HepG2 (cell line): Measurements from ENCODE around the gene BCL2L1. TPM values are rescaled to one million over a fixed set of nuclear protein-coding genes. Genes with fewer than 3 reads are reported as not detected.

Experiments used
- ATAC-seq: fragments of 200-7000 bp; cut with Tn5 transposase; 3 replicates; pipeline ENCODE4 v1.9.1; 2020; ENCODE audit warnings: mild to moderate bottlenecking, moderate library complexity
- BruUV-seq: library from RNA; stranded (reverse); fragments of 400-500 nt; replicated peaks from 2 replicates; lab custom pipeline; 2021; lab: Mats Ljungman, UMichigan
- CTCF ChIA-PET: fragments of 300-600 bp; formaldehyde crosslinking; extraction: SDS; loops from one replicate; lab custom pipeline; 2021; ENCODE audit warnings: low total read pairs, inconsistent platforms, low intra/inter-chr PET ratio; lab: Yijun Ruan, JAX
- POLR2A ChIA-PET: fragments of 350-600 bp; sonication (Branson Sonifier 250); formaldehyde crosslinking; loops from one replicate; lab custom pipeline; 2020; ENCODE audit warnings: antibody characterized with exemption, inconsistent platforms; lab: Yijun Ruan, JAX
- DNase-seq: peaks from one replicate; pipeline ENCODE4 v3.0.0-alpha.2; 2015; ENCODE audit warnings: low spot score
- FAIRE-seq: peaks from 3 replicates; lab custom pipeline; 2011; peaks lifted over from hg19 to GRCh38; lab: Jason Lieb, UNC
- H2AFZ ChIP-seq: one replicate; pipeline ENCODE4 v1.6.1; 2011; ENCODE audit warnings: low read length, inconsistent platforms
- H3K27ac ChIP-seq: fragments of 300-600 bp; 3 replicates; pipeline ENCODE4 v1.8.0; 2011; ENCODE audit warnings: mixed run types, mild to moderate bottlenecking, mixed read lengths, low read length, inconsistent platforms; ENCODE audit not compliant: insufficient read depth; ENCODE audit errors: extremely low read length
- H3K27me3 ChIP-seq, 2 experiments: fragments of 200-600 bp in 1 of 2; 2 replicates in 1 of 2; 3 replicates in 1 of 2; pipeline versions ENCODE4 v1.6.0 to v1.8.0; 2011; ENCODE audit warnings: low read length in 2 of 2, mild to moderate bottlenecking in 2 of 2, moderate library complexity in 2 of 2, inconsistent platforms in 1 of 2; ENCODE audit not compliant: insufficient read depth in 2 of 2, control insufficient read depth in 1 of 2
- H3K36me3 ChIP-seq, 2 experiments: fragments of 200-600 bp in 1 of 2; replicated peaks in 1 of 2; 2 replicates in 1 of 2; 3 replicates in 1 of 2; pipeline versions ENCODE4 v1.5.1 to v1.8.0; 2011; ENCODE audit warnings: low read length in 2 of 2, inconsistent platforms in 1 of 2; ENCODE audit not compliant: insufficient read depth in 2 of 2, control insufficient read depth in 1 of 2
- H3K4me1 ChIP-seq: 2 replicates; pipeline ENCODE4 v1.5.1; 2012; ENCODE audit warnings: low read length, inconsistent platforms; ENCODE audit not compliant: insufficient read depth
- H3K4me2 ChIP-seq: 2 replicates; pipeline ENCODE4 v1.6.0; 2011; ENCODE audit warnings: low read depth, low read length, inconsistent platforms
- H3K4me3 ChIP-seq, 3 experiments: fragments of 200-600 bp in 1 of 3; sonication (generic), shearing (Covaris generic) in 1 of 3; replicated peaks in 1 of 3; 2 replicates each; pipeline ENCODE4 v1.5.1; 2011 to 2016; ENCODE audit warnings: low read length in 3 of 3, inconsistent platforms in 2 of 3, low read depth in 2 of 3, mild to moderate bottlenecking in 2 of 3, control low read depth in 1 of 3, mixed read lengths in 1 of 3; ENCODE audit not compliant: insufficient read depth in 1 of 3
- H3K79me2 ChIP-seq: one replicate; pipeline ENCODE4 v1.6.1; 2011; ENCODE audit warnings: low read length, inconsistent platforms; ENCODE audit not compliant: insufficient read depth
- H3K9ac ChIP-seq: 2 replicates; pipeline ENCODE4 v1.6.0; 2011; ENCODE audit warnings: mild to moderate bottlenecking, low read depth, low read length, inconsistent platforms; ENCODE audit not compliant: insufficient read depth
- H3K9me3 ChIP-seq: 2 replicates; pipeline ENCODE4 v1.5.1; 2012; ENCODE audit warnings: mild to moderate bottlenecking, low read length
- H4K20me1 ChIP-seq: 2 replicates; pipeline ENCODE4 v1.6.0; 2011; ENCODE audit warnings: inconsistent platforms, mild to moderate bottlenecking, low read length, moderate library complexity; ENCODE audit not compliant: insufficient read depth
- GZF1 ChIP-seq: sonication (generic); formaldehyde crosslinking; IDR thresholded peaks from 2 replicates; pipeline ENCODE4 v1.5.1; 2020; ENCODE audit warnings: mild to moderate bottlenecking, missing genetic modification reagents
- KAT2B ChIP-seq: fragments of 150-350 bp; IDR thresholded peaks from 2 replicates; pipeline ENCODE4 v1.6.1; 2014; ENCODE audit warnings: low read depth, low read length, borderline replicate concordance
- MAX ChIP-seq: IDR thresholded peaks from 2 replicates; pipeline ENCODE4 v1.6.1; 2012; ENCODE audit warnings: inconsistent platforms
- MTA1 ChIP-seq: sonication (generic); formaldehyde crosslinking; IDR thresholded peaks from 2 replicates; pipeline ENCODE4 v1.4.0; 2020; ENCODE audit warnings: missing genetic modification reagents, mild to moderate bottlenecking, borderline replicate concordance
- SNAPC4 ChIP-seq: sonication (generic); formaldehyde crosslinking; IDR thresholded peaks from 2 replicates; pipeline ENCODE4 v1.4.0; 2020; ENCODE audit warnings: mild to moderate bottlenecking, missing genetic modification reagents
- ZNF615 ChIP-seq: sonication (generic); formaldehyde crosslinking; IDR thresholded peaks from 2 replicates; pipeline ENCODE4 v1.5.0; 2020; ENCODE audit warnings: mild to moderate bottlenecking, missing genetic modification reagents, borderline replicate concordance
- in situ Hi-C: cut with HindIII; loops from 2 replicates; pipeline ENCODE4 v1.10.0; 2017; ENCODE audit warnings: low pct_unique_long_range_greater_than_20kb; ENCODE audit not compliant: extremely low pct_ligation_motif_present
- intact Hi-C: fragments of 100-400 bp; cut with micrococcal nuclease; formaldehyde crosslinking; loops from one replicate; pipeline ENCODE4 v1.10.0; 2022; ENCODE audit not compliant: unreplicated experiment
- polyA plus RNA-seq, 8 experiments: library from polyadenylated mRNA; depleted of rRNA in 3 of 8; stranded (reverse) in 7 of 8; unstranded in 1 of 8; fragments of >200 nt; fragmentation: Illumina TruSeq in 4 of 8; extraction: Trizol in 4 of 8; gene quantifications; 2 replicates each; pipeline versions ENCODE4 v1.2.1 to v1.2.3, GENCODE V29; 2011 to 2016; ENCODE audit warnings: low read depth in 4 of 8, missing spikeins in 1 of 8, mixed read lengths in 1 of 8; ENCODE audit not compliant: insufficient read depth in 1 of 8
- total RNA-seq, 5 experiments: library from RNA; depleted of rRNA; stranded (reverse); fragments of >200 nt; fragmentation: Illumina TruSeq; extraction: Trizol; gene quantifications; 2 replicates each; pipeline ENCODE4 v1.2.3, GENCODE V29; 2016; ENCODE audit warnings: low read depth in 1 of 5

Gene BCL2L1
- total and polyA plus RNA-seq, 2 of the 13 experiments (the other 11 are each of a cell fraction or from before 2014, with no cell fraction given) = 164 to 258 TPM

- Histone ChIP-seq H3K9ac (no peak overlapping the region), H3K27ac (no peak overlapping the region), H3K4me1 (no peaks in the 10 kb centered on the region), H4K20me1 (no peaks in the 10 kb centered on the region), H3K9me3 (no peaks in the 10 kb centered on the region)
- intact Hi-C loops = no loop called here
- no peak for DNase-seq
- FAIRE-seq = no peak
- no TSS peak for BruUV-seq
- no peak for TF ChIP-seq SNAPC4
- no peak for TF ChIP-seq ZNF615
- TF ChIP-seq MAX = no peak
- TF ChIP-seq KAT2B = no peak
- TF ChIP-seq GZF1 (CRISPR knock-in tag) = no peak
- no peak for TF ChIP-seq MTA1 (CRISPR knock-in tag)
- TF ChIP-seq, all 625 proteins: peak for 0
- no peak for ATAC-seq
- Histone ChIP-seq H3K4me3 (no peak overlapping the region), H3K4me2 (no peak overlapping the region), H3K79me2 (peaks cover 42% of the 10 kb centered on the region), H3K27me3 (no peaks in the 10 kb centered on the region), H2AFZ (no peak overlapping the region), H3K36me3 (peaks cover 20 to 61% of the 10 kb centered on the region in 2 experiments)
- in situ Hi-C loops = no loop called here
- ChIA-PET POLR2A (interaction anchor here (2.3 kb wide), 1 partner anchor 97 kb away, joined by 5 read pairs; no protein-coding TSS in a partner anchor), CTCF (no interaction called here)
Observed at GRCh38 chr20:31758991-31759390, 36.3 kb upstream of the BCL2L1 start.
